Cortex of kidney (tissue), 1 donor: Measurements from ENCODE around the gene ATP2A1.
"Not testable (repeated sequence)": the region's sequence is repeated elsewhere in the genome, so short reads cannot be mapped to it uniquely, and the experiment has no call there.

Experiments used
- DNase-seq: peaks from one replicate; lab custom pipeline; 2025; lab: John Stamatoyannopoulos, UW

The ATP2A1 gene

GRCh38 chr16:28881565-28881964, 3.3 kb downstream of the ATP2A1 start:
- DNase-seq = not testable (repeated sequence)

DNA sequence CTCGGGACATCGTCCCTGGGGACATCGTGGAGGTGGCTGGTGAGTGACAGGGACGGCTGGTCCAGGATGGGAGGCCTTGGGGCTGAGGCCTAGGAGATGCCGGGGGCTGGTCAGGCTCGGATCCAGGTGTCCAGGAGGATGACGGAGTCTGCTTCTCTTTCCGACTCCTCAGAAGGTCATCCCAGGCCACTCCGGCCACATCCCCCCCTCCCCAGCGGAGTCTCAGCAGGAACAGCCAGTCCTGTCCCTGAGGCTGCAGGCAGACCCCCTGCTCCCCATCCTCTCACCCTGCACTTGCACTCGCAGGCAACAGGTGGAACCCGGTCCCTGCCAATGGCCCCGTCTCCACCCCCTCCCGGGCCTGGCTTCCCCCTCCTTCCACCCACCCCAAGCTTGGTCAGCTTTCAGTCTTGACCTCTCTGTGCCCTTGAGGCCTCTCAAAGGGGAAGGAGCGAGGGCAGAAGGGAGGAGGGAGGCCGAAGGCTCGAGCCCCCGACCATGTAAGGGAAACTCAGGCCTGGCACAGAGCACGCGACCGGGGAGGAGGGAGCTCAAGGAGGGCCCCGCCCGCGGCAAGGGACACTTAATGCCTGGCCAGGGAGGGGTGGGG, 4.4 kb downstream of the ATP2A1 start:
- DNase-seq = no peak

GRCh38 chr16:28883221-28883996, 5.1 kb downstream of the ATP2A1 start:
- no peak for DNase-seq

- no peak for DNase-seq
These were observed 5.8 kb downstream of the ATP2A1 start for GRCh38 chr16:28884045-28884444.

DNA sequence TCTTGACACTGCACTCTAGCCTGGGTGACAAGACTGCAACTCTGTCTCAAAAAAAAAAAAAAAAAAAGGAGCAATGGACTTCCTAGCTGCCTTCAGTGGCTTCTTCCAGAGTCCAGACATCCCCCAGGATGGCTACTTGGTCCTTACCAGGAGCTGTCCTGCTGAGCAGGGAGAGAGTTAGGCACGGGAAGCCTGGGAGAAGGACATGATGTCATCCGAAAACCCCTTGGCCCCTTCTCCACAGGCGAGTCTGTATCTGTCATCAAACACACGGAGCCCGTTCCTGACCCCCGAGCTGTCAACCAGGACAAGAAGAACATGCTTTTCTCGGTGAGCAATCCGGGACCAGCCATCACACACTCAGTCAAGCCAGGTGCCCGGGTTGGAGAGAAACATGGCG, 8.7 kb downstream of the ATP2A1 start:
- no peak for DNase-seq

GRCh38 chr16:28890355-28890754, 12.1 kb downstream of the ATP2A1 start:
- DNase-seq = not testable (repeated sequence)

- no peak for DNase-seq
These were observed 13.9 kb downstream of the ATP2A1 start for GRCh38 chr16:28891964-28892890.

DNA sequence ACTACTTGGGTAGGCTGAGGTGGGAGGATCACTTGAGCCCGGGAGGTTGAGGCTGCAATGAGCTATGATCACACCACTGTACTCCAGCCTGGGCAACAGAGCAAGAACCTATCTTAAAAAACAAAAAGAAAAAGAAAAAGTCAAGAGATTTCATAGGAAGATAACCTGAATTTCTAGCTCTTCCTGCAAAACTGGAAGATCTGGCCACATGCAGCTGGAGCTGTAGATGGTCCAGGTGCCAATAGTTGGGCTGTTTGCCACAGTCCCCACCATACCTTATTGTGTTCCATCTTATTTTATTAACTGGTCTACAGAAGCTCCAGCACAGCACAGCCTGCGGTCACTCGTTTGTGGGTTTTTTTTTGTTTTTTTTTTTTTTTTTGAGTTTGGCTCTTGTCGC, 15.0 kb downstream of the ATP2A1 start:
- no peak for DNase-seq

DNA sequence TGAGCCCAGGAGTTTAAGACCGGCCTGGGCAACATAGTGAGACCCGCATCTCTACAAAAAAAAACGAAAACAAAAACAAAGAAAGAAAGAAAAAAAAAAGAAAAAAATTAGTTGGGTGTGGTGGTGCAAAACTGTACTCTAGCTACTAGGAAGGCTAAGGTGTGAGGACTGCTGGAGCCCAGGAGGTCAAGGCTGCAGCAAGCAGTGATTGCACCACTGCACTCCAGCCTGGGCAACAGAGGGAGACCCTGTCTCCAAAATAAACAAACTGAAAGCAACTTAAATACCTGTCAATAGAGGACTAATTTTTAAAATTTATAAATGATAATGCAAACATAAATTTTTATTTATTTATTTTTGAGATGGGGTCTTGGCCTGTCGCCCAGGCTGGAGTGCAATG, 17.3 kb downstream of the ATP2A1 start:
- no peak for DNase-seq

GRCh38 chr16:28897826-28898225, 19.5 kb downstream of the ATP2A1 start:
- DNase-seq = no peak

GRCh38 chr16:28898266-28898665, 20.0 kb downstream of the ATP2A1 start:
- no peak for DNase-seq

DNA sequence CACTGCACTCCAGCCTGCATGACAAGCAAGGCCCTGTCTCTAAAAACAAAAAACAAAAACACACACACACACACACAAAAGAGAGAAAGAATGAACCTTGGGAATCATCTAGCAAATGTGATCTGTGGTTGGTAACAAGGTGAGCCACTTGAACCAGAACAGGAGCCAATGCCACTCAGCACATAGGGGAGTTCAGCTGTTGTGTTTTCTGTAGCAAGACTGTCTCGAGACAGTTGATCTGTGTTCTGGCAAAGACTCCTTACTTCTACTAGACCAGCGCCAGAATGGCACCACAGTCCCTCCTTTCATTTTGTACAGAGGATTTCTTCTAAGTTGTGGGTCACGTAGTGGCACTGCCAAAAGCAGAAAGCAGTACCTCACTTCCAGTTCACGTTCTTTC, 20.7 kb downstream of the ATP2A1 start:
- DNase-seq = no peak

DNA sequence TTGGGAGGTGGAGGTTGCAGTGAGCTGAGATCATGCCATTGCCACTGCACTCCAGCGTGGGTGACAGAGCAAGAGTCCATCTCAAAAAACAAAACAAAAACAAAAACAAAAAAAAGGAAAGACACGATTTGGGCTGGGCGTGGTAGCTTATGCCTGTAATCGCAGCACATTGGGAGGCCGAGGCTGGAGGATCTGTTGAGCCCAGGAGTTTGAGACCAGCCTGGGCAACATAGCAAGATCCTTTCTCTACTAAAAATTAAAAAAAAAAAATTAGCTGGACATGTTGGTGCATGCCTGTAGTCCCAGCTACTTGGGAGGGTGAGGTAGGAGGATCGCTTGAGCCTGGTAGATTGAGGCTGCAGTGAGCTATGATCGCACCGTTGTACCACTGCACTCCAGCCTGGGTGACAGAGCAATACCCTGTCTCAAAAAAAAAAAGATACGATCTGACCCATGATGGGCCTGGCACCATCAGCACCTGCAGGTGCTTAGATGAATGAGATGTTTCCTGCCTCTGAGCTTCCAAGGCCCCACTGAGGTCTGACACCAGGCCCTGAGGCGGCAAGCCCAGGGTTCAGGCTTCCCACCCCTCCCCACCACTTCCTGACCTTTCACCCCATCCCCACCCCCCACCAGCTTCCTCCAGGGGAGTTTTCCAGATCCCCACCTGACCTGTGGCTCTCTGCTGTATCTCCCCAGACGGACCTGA, 21.7 kb downstream of the ATP2A1 start:
- DNase-seq = no peak

DNA sequence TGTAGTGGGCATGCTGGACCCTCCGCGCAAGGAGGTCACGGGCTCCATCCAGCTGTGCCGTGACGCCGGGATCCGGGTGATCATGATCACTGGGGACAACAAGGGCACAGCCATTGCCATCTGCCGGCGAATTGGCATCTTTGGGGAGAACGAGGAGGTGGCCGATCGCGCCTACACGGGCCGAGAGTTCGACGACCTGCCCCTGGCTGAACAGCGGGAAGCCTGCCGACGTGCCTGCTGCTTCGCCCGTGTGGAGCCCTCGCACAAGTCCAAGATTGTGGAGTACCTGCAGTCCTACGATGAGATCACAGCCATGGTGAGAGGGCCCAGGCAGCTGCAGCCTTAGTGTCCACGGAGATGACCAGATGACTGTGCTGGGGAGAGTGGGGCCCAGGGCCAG, 22.3 kb downstream of the ATP2A1 start:
- DNase-seq = no peak

- no peak for DNase-seq
These were observed 23.6 kb downstream of the ATP2A1 start for GRCh38 chr16:28901862-28902261.

- no peak for DNase-seq
These were observed 24.6 kb downstream of the ATP2A1 start for GRCh38 chr16:28902909-28903308.

- no peak for DNase-seq
These were observed 25.2 kb downstream of the ATP2A1 start for GRCh38 chr16:28903344-28904042.

DNA sequence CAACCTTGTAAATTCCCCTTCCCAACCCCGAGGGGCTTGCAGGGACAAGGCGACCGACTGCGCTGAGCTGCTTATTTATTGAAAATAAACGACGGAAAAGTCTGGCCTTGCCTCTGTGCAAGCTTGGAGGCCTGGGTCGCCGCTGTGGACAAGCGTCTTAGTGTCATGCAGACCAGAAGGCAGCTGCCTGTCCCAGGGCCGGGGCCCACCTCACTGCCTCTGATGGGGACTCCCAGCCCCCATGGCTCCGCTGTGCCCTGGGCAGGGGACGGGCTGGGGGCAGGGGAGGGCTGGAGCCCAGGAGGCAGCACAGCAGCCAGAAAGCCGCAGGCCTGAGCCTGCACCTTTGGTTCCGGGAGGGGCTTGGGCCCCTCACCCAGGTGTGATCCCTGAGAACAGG, 26.1 kb downstream of the ATP2A1 start:
- no peak for DNase-seq

- DNase-seq = no peak
These were observed 26.5 kb downstream of the ATP2A1 start for GRCh38 chr16:28904828-28905227.

- DNase-seq = no peak
These were observed 27.0 kb downstream of the ATP2A1 start for GRCh38 chr16:28905229-28905754.

DNA sequence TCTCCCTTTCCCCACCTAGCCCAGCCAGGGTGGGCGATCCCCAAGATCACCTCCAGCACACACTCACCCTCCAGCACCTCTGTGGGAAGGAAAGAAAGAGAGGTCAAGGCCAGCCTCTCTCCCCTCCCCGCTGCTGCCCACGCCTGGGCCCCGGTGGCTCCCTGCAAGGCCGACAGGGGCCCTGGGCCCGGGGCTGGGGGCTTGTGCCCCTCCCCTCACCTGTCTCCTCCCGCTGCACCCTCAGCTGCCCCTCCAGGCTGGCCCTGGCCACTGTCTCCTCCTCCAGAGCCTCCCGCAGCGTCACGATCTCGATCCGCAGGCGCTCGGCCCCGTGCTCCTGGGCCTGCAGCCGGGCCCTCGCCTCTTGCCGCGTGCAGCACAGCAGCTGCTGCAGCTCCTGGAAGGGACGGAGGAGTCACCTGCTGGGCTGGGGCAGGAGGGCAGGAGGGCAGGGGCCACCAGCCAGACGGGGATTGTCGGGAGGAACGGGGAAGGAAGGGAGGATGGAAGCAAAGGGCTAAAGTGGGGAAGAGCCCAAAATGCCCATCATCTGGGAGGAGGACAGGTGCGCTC, 27.6 kb downstream of the ATP2A1 start:
- DNase-seq = no peak
